HEK293 (cell line): ENCODE measurements around the gene FAM171A2.

ENCODE experiments used
- ZBTB17 ChIP-seq: fragments of 450-650 bp; formaldehyde crosslinking; IDR thresholded peaks from 2 replicates; pipeline ENCODE4 v1.5.1; 2016; ENCODE audit warnings: missing biosample characterization, missing genetic modification characterization
- ZNF121 ChIP-seq: fragments of 450-650 bp; formaldehyde crosslinking; IDR thresholded peaks from 2 replicates; pipeline ENCODE4 v1.5.1; 2016; ENCODE audit warnings: missing biosample characterization, missing genetic modification characterization
- ZNF140 ChIP-seq: fragments of 450-650 bp; formaldehyde crosslinking; IDR thresholded peaks from 2 replicates; pipeline ENCODE4 v1.5.1; 2016; ENCODE audit warnings: missing biosample characterization, missing genetic modification characterization
- ZNF184 ChIP-seq: fragments of 450-650 bp; IDR thresholded peaks from 2 replicates; pipeline ENCODE4 v1.5.1; 2018; ENCODE audit warnings: missing biosample characterization, mild to moderate bottlenecking, missing genetic modification characterization
- ZNF24 ChIP-seq: fragments of 450-650 bp; formaldehyde crosslinking; IDR thresholded peaks from 2 replicates; pipeline ENCODE4 v1.5.1; 2016; ENCODE audit warnings: missing biosample characterization, missing genetic modification characterization
- TF ChIP-seq, protein P1 (sequence below): fragments of 450-650 bp; formaldehyde crosslinking; IDR thresholded peaks from 2 replicates; pipeline ENCODE4 v1.5.1; 2016; ENCODE audit warnings: missing biosample characterization, missing genetic modification characterization
- TF ChIP-seq, protein P2 (sequence below): fragments of 450-650 bp; formaldehyde crosslinking; IDR thresholded peaks from 2 replicates; pipeline ENCODE4 v1.5.1; 2016; ENCODE audit warnings: missing biosample characterization, missing genetic modification characterization
- TF ChIP-seq, protein P3 (sequence below): sonication (generic); formaldehyde crosslinking; IDR thresholded peaks from 2 replicates; pipeline ENCODE4 v1.8.1; 2022; ENCODE audit warnings: mild to moderate bottlenecking, moderate library complexity, missing genetic modification reagents
- TF ChIP-seq, protein P4 (sequence below): fragments of 450-650 bp; formaldehyde crosslinking; IDR thresholded peaks from 2 replicates; pipeline ENCODE4 v1.5.1; 2016; ENCODE audit warnings: missing biosample characterization, missing genetic modification characterization
- TF ChIP-seq, protein P5 (sequence below): fragments of 450-650 bp; formaldehyde crosslinking; IDR thresholded peaks from 2 replicates; pipeline ENCODE4 v1.5.1; 2016; ENCODE audit warnings: missing biosample characterization, missing genetic modification characterization

DNA sequence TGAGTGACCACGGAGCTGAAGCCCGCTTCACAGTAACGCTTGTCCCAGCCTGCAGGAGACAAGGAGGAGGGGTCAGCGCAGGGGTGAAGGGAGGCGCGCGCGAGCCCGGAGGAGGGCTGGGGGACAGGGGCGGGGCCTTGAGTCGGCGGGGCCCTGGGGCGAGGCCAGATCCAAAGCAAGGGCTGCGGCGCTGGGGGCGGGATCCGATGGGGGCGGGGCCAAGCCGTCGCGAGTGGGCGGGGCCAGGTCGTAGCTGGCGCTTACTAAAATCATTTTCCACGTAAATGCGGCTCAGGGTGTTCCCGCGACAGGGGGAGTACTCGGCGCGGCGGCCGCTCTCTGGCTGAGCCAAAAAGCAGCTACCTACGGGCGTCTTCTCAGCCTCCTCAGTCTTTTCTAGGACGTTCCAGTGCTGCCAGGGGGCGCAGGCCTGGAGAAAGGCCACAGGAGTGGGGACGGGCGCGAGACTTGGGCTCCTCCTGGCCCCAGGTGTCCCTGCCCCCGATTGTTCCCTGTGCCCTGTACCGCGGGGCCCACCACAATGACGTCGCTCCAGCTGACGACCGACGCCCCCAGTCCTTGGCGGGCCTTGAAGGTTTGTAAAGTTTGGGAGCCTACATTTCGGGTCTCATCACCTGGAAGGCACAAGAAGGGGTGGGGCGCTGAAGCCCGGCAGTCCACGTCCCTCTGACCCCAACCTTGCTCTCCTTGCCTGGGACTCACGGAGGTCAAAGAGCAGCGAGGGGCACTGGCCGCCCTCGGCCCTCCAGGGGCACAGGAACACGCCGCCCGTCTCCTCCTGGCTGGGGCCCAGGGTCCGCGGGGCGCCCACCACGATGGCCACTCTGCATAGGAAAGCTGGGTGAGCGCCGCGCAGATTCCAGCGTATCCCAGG, 21.9 kb upstream of the FAM171A2 start:
- TF ChIP-seq, protein P1, sequence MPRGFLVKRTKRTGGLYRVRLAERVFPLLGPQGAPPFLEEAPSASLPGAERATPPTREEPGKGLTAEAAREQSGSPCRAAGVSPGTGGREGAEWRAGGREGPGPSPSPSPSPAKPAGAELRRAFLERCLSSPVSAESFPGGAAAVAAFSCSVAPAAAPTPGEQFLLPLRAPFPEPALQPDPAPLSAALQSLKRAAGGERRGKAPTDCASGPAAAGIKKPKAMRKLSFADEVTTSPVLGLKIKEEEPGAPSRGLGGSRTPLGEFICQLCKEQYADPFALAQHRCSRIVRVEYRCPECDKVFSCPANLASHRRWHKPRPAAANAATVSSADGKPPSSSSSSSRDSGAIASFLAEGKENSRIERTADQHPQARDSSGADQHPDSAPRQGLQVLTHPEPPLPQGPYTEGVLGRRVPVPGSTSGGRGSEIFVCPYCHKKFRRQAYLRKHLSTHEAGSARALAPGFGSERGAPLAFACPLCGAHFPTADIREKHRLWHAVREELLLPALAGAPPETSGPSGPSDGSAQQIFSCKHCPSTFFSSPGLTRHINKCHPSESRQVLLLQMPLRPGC (tag by site-specific recombination) = no peak
- TF ChIP-seq, protein P2, sequence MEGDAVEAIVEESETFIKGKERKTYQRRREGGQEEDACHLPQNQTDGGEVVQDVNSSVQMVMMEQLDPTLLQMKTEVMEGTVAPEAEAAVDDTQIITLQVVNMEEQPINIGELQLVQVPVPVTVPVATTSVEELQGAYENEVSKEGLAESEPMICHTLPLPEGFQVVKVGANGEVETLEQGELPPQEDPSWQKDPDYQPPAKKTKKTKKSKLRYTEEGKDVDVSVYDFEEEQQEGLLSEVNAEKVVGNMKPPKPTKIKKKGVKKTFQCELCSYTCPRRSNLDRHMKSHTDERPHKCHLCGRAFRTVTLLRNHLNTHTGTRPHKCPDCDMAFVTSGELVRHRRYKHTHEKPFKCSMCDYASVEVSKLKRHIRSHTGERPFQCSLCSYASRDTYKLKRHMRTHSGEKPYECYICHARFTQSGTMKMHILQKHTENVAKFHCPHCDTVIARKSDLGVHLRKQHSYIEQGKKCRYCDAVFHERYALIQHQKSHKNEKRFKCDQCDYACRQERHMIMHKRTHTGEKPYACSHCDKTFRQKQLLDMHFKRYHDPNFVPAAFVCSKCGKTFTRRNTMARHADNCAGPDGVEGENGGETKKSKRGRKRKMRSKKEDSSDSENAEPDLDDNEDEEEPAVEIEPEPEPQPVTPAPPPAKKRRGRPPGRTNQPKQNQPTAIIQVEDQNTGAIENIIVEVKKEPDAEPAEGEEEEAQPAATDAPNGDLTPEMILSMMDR = peak; percentile 77; the same call in 1 of the 2 replicates
- TF ChIP-seq ZNF184 (tag by site-specific recombination) (no peak), ZBTB17 (no peak), ZNF24 (tag by site-specific recombination) (0 out of 2 replicates have a peak, but pooled peaks have one; percentile 32), ZNF121 (tag by site-specific recombination) (no peak), ZNF140 (no peak)
- TF ChIP-seq, protein P3, sequence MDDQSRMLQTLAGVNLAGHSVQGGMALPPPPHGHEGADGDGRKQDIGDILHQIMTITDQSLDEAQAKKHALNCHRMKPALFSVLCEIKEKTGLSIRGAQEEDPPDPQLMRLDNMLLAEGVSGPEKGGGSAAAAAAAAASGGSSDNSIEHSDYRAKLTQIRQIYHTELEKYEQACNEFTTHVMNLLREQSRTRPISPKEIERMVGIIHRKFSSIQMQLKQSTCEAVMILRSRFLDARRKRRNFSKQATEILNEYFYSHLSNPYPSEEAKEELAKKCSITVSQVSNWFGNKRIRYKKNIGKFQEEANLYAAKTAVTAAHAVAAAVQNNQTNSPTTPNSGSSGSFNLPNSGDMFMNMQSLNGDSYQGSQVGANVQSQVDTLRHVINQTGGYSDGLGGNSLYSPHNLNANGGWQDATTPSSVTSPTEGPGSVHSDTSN (CRISPR knock-in tag) = no peak
- TF ChIP-seq, protein P4, sequence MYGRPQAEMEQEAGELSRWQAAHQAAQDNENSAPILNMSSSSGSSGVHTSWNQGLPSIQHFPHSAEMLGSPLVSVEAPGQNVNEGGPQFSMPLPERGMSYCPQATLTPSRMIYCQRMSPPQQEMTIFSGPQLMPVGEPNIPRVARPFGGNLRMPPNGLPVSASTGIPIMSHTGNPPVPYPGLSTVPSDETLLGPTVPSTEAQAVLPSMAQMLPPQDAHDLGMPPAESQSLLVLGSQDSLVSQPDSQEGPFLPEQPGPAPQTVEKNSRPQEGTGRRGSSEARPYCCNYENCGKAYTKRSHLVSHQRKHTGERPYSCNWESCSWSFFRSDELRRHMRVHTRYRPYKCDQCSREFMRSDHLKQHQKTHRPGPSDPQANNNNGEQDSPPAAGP = 0 out of 2 replicates have a peak, but pooled peaks have one; percentile 21
- TF ChIP-seq, protein P5, sequence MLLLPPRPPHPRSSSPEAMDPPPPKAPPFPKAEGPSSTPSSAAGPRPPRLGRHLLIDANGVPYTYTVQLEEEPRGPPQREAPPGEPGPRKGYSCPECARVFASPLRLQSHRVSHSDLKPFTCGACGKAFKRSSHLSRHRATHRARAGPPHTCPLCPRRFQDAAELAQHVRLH (tag by site-specific recombination) = no peak
